Effector memory CD4-positive, alpha-beta T cell (primary cell): Measurements from ENCODE around the gene ATXN7L1.

ENCODE experiments used
- DNase-seq, 3 donors: peaks; one replicate each; pipeline ENCODE4 v3.0.0-alpha.2; 2020
- H3K27ac ChIP-seq: 2 replicates; pipeline ENCODE4 v1.7.0; 2013; ENCODE audit warnings: mild to moderate bottlenecking, low read length, moderate library complexity; ENCODE audit not compliant: insufficient read depth, poor library complexity, severe bottlenecking
- H3K27me3 ChIP-seq: replicated peaks from 2 replicates; pipeline ENCODE4 v1.7.0; 2013; ENCODE audit warnings: mild to moderate bottlenecking, low read length; ENCODE audit not compliant: insufficient read depth, control insufficient read depth, poor library complexity, severe bottlenecking
- H3K36me3 ChIP-seq: 2 replicates; pipeline ENCODE4 v1.7.0; 2013; ENCODE audit warnings: mild to moderate bottlenecking, low read length, moderate library complexity; ENCODE audit not compliant: control insufficient read depth, insufficient read depth
- H3K4me1 ChIP-seq: 2 replicates; pipeline ENCODE4 v1.7.0; 2013; ENCODE audit warnings: low read length, mild to moderate bottlenecking; ENCODE audit not compliant: control insufficient read depth, insufficient read depth, poor library complexity, severe bottlenecking
- H3K4me3 ChIP-seq: 2 replicates; pipeline ENCODE4 v1.7.0; 2013; ENCODE audit warnings: low read length, low read depth, mild to moderate bottlenecking; ENCODE audit not compliant: insufficient read depth, poor library complexity, severe bottlenecking
- H3K9me3 ChIP-seq: 2 replicates; pipeline ENCODE4 v1.7.0; 2013; ENCODE audit warnings: mild to moderate bottlenecking, low read length, moderate library complexity; ENCODE audit not compliant: control insufficient read depth

Gene ATXN7L1

GRCh38 chr7:105805447-105806019, 70.9 kb downstream of the ATXN7L1 start:
- H3K36me3 ChIP-seq = no peaks in the 10 kb centered on the region
- H3K27ac ChIP-seq = no peak overlapping the region
- no peaks in the 10 kb centered on the region for H3K9me3 ChIP-seq
- H3K4me1 ChIP-seq = peaks cover 36% of the 10 kb centered on the region
- no peaks in the 10 kb centered on the region for H3K27me3 ChIP-seq
- no peak overlapping the region for H3K4me3 ChIP-seq
- no peak for DNase-seq

GRCh38 chr7:105803429-105803736, 73.0 kb downstream of the ATXN7L1 start:
- Histone ChIP-seq H3K27ac (no peak overlapping the region), H3K36me3 (no peaks in the 10 kb centered on the region), H3K4me1 (peaks cover 32% of the 10 kb centered on the region), H3K4me3 (no peak overlapping the region), H3K9me3 (no peaks in the 10 kb centered on the region), H3K27me3 (no peaks in the 10 kb centered on the region)
- no peak for DNase-seq

- Histone ChIP-seq H3K9me3 (no peaks in the 10 kb centered on the region), H3K27me3 (no peaks in the 10 kb centered on the region), H3K36me3 (no peaks in the 10 kb centered on the region), H3K4me1 (peaks cover 26% of the 10 kb centered on the region), H3K4me3 (no peak overlapping the region), H3K27ac (no peak overlapping the region)
- no peak for DNase-seq
Measured at GRCh38 chr7:105802604-105803428, 73.6 kb downstream of the ATXN7L1 start.

GRCh38 chr7:105800849-105801534, 75.4 kb downstream of the ATXN7L1 start:
- Histone ChIP-seq H3K4me1 (peaks cover 10% of the 10 kb centered on the region), H3K36me3 (no peaks in the 10 kb centered on the region), H3K9me3 (no peaks in the 10 kb centered on the region), H3K27me3 (no peaks in the 10 kb centered on the region), H3K4me3 (no peak overlapping the region), H3K27ac (no peak overlapping the region)
- DNase-seq = no peak

GRCh38 chr7:105800442-105800841, 76.0 kb downstream of the ATXN7L1 start:
- Histone ChIP-seq H3K27ac (no peak overlapping the region), H3K36me3 (no peaks in the 10 kb centered on the region), H3K9me3 (no peaks in the 10 kb centered on the region), H3K4me1 (peaks cover 10% of the 10 kb centered on the region), H3K27me3 (no peaks in the 10 kb centered on the region), H3K4me3 (no peak overlapping the region)
- no peak for DNase-seq

GRCh38 chr7:105799677-105800076, 76.7 kb downstream of the ATXN7L1 start:
- Histone ChIP-seq H3K4me3 (no peak overlapping the region), H3K9me3 (no peaks in the 10 kb centered on the region), H3K4me1 (peaks cover 10% of the 10 kb centered on the region), H3K27ac (no peak overlapping the region), H3K36me3 (no peaks in the 10 kb centered on the region), H3K27me3 (no peaks in the 10 kb centered on the region)
- no peak for DNase-seq

- peaks cover 10% of the 10 kb centered on the region for H3K4me1 ChIP-seq
- H3K9me3 ChIP-seq = no peaks in the 10 kb centered on the region
- no peak overlapping the region for H3K27ac ChIP-seq
- H3K4me3 ChIP-seq = no peak overlapping the region
- H3K27me3 ChIP-seq = no peaks in the 10 kb centered on the region
- DNase-seq = no peak
- H3K36me3 ChIP-seq = no peaks in the 10 kb centered on the region
Measured at GRCh38 chr7:105799006-105799405, 77.4 kb downstream of the ATXN7L1 start.

- Histone ChIP-seq H3K9me3 (no peaks in the 10 kb centered on the region), H3K27ac (no peak overlapping the region), H3K4me3 (no peak overlapping the region), H3K4me1 (peaks cover 10% of the 10 kb centered on the region), H3K36me3 (no peaks in the 10 kb centered on the region), H3K27me3 (no peaks in the 10 kb centered on the region)
- no peak for DNase-seq
Measured at GRCh38 chr7:105797652-105798051, 78.7 kb downstream of the ATXN7L1 start.

GRCh38 chr7:105796365-105796764, 80.0 kb downstream of the ATXN7L1 start:
- H3K4me1 ChIP-seq = peaks cover 10% of the 10 kb centered on the region
- DNase-seq = no peak
- H3K9me3 ChIP-seq = no peaks in the 10 kb centered on the region
- H3K27me3 ChIP-seq = no peaks in the 10 kb centered on the region
- H3K27ac ChIP-seq = no peak overlapping the region
- no peaks in the 10 kb centered on the region for H3K36me3 ChIP-seq
- H3K4me3 ChIP-seq = no peak overlapping the region
